HFFc6 (cell line): ENCODE results near the gene MYO15B. TPM values are rescaled to one million over a fixed set of nuclear protein-coding genes. Genes with fewer than 3 reads are reported as not detected.

ENCODE experiments used
- DNase-seq: peaks from one replicate; pipeline ENCODE4 v3.0.0-alpha.2; 2018
- H3K27ac Mint-ChIP-seq: 2 replicates; pipeline ENCODE4 v1.8.0; 2020; ENCODE audit warnings: mild to moderate bottlenecking, mixed read lengths
- H3K27me3 Mint-ChIP-seq: 2 replicates; pipeline ENCODE4 v1.8.0; 2021; ENCODE audit warnings: mild to moderate bottlenecking, moderate library complexity, mixed read lengths; ENCODE audit not compliant: insufficient read depth
- H3K36me3 Mint-ChIP-seq: 2 replicates; pipeline ENCODE4 v1.8.0; 2021; ENCODE audit warnings: low read depth, mixed read lengths
- H3K4me1 Mint-ChIP-seq: 2 replicates; pipeline ENCODE4 v1.8.0; 2020; ENCODE audit warnings: low read depth, mixed read lengths
- H3K4me3 Mint-ChIP-seq: 2 replicates; pipeline ENCODE4 v1.8.0; 2020; ENCODE audit warnings: mild to moderate bottlenecking, moderate library complexity, mixed read lengths
- H3K9me3 Mint-ChIP-seq: 2 replicates; pipeline ENCODE4 v1.8.0; 2020; ENCODE audit warnings: mild to moderate bottlenecking, mixed read lengths
- CTCF ChIP-seq: fragments of 200-600 bp; sonication (generic); IDR thresholded peaks from 2 replicates; pipeline ENCODE4 v1.5.0; 2021; ENCODE audit warnings: antibody characterized with exemption, mild to moderate bottlenecking
- total RNA-seq, 6 experiments: library from RNA; stranded (reverse); fragmentation: NEBNext Ultra II Directional; extraction: Animal tissue kit (Norgen Biotek cat#: 25700); gene quantifications; 2 replicates in 1 of 6; 3 replicates in 5 of 6; pipeline ENCODE4 v1.2.3, GENCODE V29; 2021

Gene MYO15B
- total RNA-seq, 6 experiments from 2014 or later: 0.25 to 0.74 (median 0.41) TPM; not detected in 2

- no peak for TF ChIP-seq CTCF
- H3K27me3 Mint-ChIP-seq: peaks cover 16% of the 10 kb centered on the region
- H3K4me3 Mint-ChIP-seq: no peak overlapping the region
Observed at GRCh38 chr17:75616521-75617122, 29.0 kb downstream of the MYO15B start.

GRCh38 chr17:75617218-75617617 is 29.6 kb downstream of the MYO15B start:
- no peak for DNase-seq
- Mint-ChIP-seq H3K36me3 (no peaks in the 10 kb centered on the region), H3K4me3 (no peak overlapping the region), H3K27ac (no peak overlapping the region), H3K9me3 (no peaks in the 10 kb centered on the region), H3K27me3 (peaks cover 15% of the 10 kb centered on the region), H3K4me1 (peaks cover 4% of the 10 kb centered on the region)
- no peak for TF ChIP-seq CTCF

More at GRCh38 chr17:75616521-75617122, 29.0 kb downstream of the MYO15B start:
- H3K27ac Mint-ChIP-seq: no peak overlapping the region
- no peaks in the 10 kb centered on the region for H3K4me1 Mint-ChIP-seq
- no peaks in the 10 kb centered on the region for H3K9me3 Mint-ChIP-seq
- H3K36me3 Mint-ChIP-seq: no peaks in the 10 kb centered on the region
- no peak for DNase-seq

- Mint-ChIP-seq H3K27me3 (peaks cover 14% of the 10 kb centered on the region), H3K27ac (no peak overlapping the region), H3K4me1 (peaks cover 8% of the 10 kb centered on the region), H3K9me3 (no peaks in the 10 kb centered on the region), H3K36me3 (no peaks in the 10 kb centered on the region), H3K4me3 (no peak overlapping the region)
- no peak for DNase-seq
- no peak for TF ChIP-seq CTCF
Observed at GRCh38 chr17:75617675-75618074, 30.1 kb downstream of the MYO15B start.

- no peaks in the 10 kb centered on the region for H3K36me3 Mint-ChIP-seq
- peaks cover 10% of the 10 kb centered on the region for H3K4me1 Mint-ChIP-seq
- peaks cover 11% of the 10 kb centered on the region for H3K27me3 Mint-ChIP-seq
- H3K27ac Mint-ChIP-seq: no peak overlapping the region
- H3K4me3 Mint-ChIP-seq: no peak overlapping the region
- no peaks in the 10 kb centered on the region for H3K9me3 Mint-ChIP-seq
- DNase-seq: peak; percentile 13
- TF ChIP-seq CTCF: peak; percentile 75
Observed at GRCh38 chr17:75619506-75620431, 32.2 kb downstream of the MYO15B start.

GRCh38 chr17:75621489-75621888 is 33.9 kb downstream of the MYO15B start:
- Mint-ChIP-seq H3K4me3 (no peak overlapping the region), H3K36me3 (no peaks in the 10 kb centered on the region), H3K9me3 (no peaks in the 10 kb centered on the region), H3K27ac (no peak overlapping the region), H3K4me1 (peaks cover 10% of the 10 kb centered on the region), H3K27me3 (peaks cover 11% of the 10 kb centered on the region)
- no peak for DNase-seq
- TF ChIP-seq CTCF: no peak
